CD14-positive monocyte (primary cell): ENCODE data around the gene TSSK6. TPM values are rescaled to one million over a fixed set of nuclear protein-coding genes. Genes with fewer than 3 reads are reported as not detected.
A peak's percentile ranks its signal among the peaks of the same experiment; 100 is the strongest.

Source experiments
- DNase-seq, 3 donors: peaks; one replicate each; pipeline ENCODE4 v3.0.0-alpha.2; 2011 to 2022
- H2AFZ ChIP-seq: 2 replicates; pipeline ENCODE4 v1.6.0; 2012; ENCODE audit warnings: mild to moderate bottlenecking, low read depth, low read length, inconsistent platforms; ENCODE audit not compliant: insufficient read depth, poor library complexity, severe bottlenecking
- H3K27ac ChIP-seq, 2 donors: 1 replicate in 1 of 2; 2 replicates in 1 of 2; pipeline ENCODE4 v1.5.1; 2012 to 2013; ENCODE audit warnings: low read length in 2 of 2, control low read depth in 1 of 2, inconsistent platforms in 1 of 2, low read depth in 1 of 2, mild to moderate bottlenecking in 1 of 2
- H3K27me3 ChIP-seq, 2 donors: one replicate each; pipeline versions ENCODE4 v1.6.0 to v1.6.1; 2011 to 2013; ENCODE audit warnings: low read length in 2 of 2; ENCODE audit not compliant: control insufficient read depth in 2 of 2, insufficient read depth in 2 of 2
- H3K36me3 ChIP-seq, 2 donors: replicated peaks in 1 of 2; 1 replicate in 1 of 2; 2 replicates in 1 of 2; pipeline versions ENCODE4 v1.5.1 to v1.6.1; 2012 to 2013; ENCODE audit warnings: low read length in 2 of 2, control low read depth in 1 of 2, inconsistent platforms in 1 of 2, mild to moderate bottlenecking in 1 of 2; ENCODE audit not compliant: insufficient read depth in 2 of 2, control insufficient read depth in 1 of 2
- H3K4me1 ChIP-seq, 2 donors: 1 replicate in 1 of 2; 2 replicates in 1 of 2; pipeline versions ENCODE4 v1.5.1 to v1.6.1; 2012 to 2013; ENCODE audit warnings: low read length in 2 of 2, control low read depth in 1 of 2, inconsistent platforms in 1 of 2, mild to moderate bottlenecking in 1 of 2, moderate library complexity in 1 of 2; ENCODE audit not compliant: insufficient read depth in 2 of 2, control insufficient read depth in 1 of 2
- H3K4me2 ChIP-seq: replicated peaks from 2 replicates; pipeline ENCODE3; 2012; ENCODE audit warnings: low read length, moderate library complexity, mild to moderate bottlenecking; ENCODE audit not compliant: poor library complexity, severe bottlenecking; ENCODE audit errors: extremely low read depth
- H3K4me3 ChIP-seq, 3 experiments: fragments of 200-600 bp in 1 of 3; sonication (generic) in 1 of 3; replicated peaks in 1 of 3; 1 replicate in 2 of 3; 2 replicates in 1 of 3; pipeline ENCODE4 v1.5.1; 2011 to 2013; ENCODE audit warnings: low read length in 3 of 3, mild to moderate bottlenecking in 3 of 3, control low read depth in 2 of 3, low read depth in 2 of 3, inconsistent platforms in 1 of 3, moderate library complexity in 1 of 3
- H3K79me2 ChIP-seq: 2 replicates; pipeline ENCODE4 v1.6.0; 2012; ENCODE audit warnings: mild to moderate bottlenecking, control low read depth, inconsistent platforms, low read length, moderate library complexity; ENCODE audit not compliant: insufficient read depth
- H3K9ac ChIP-seq: 2 replicates; pipeline ENCODE4 v1.6.0; 2017; ENCODE audit warnings: low read length, mild to moderate bottlenecking; ENCODE audit not compliant: insufficient read depth, poor library complexity, severe bottlenecking
- H3K9me3 ChIP-seq, 2 donors: replicated peaks in 1 of 2; 1 replicate in 1 of 2; 2 replicates in 1 of 2; pipeline versions ENCODE4 v1.5.1 to v1.6.1; 2012 to 2013; ENCODE audit warnings: low read length in 2 of 2, control low read depth in 1 of 2; ENCODE audit not compliant: control insufficient read depth in 1 of 2, insufficient read depth in 1 of 2
- H4K20me1 ChIP-seq: 2 replicates; pipeline ENCODE4 v1.6.0; 2012; ENCODE audit warnings: mild to moderate bottlenecking, low read length, control low read depth, moderate library complexity; ENCODE audit not compliant: insufficient read depth
- H3K27ac Mint-ChIP-seq, 7 donors: one replicate each; pipeline ENCODE4 v1.8.0; 2020; ENCODE audit warnings: mild to moderate bottlenecking in 7 of 7, mixed read lengths in 7 of 7, moderate library complexity in 6 of 7, inconsistent platforms in 2 of 7
- H3K27me3 Mint-ChIP-seq, 3 donors: one replicate each; pipeline ENCODE4 v1.8.0; 2021 to 2022; ENCODE audit warnings: low read depth in 3 of 3, mild to moderate bottlenecking in 3 of 3, mixed read lengths in 3 of 3, moderate library complexity in 3 of 3, inconsistent platforms in 1 of 3
- H3K36me3 Mint-ChIP-seq, 2 donors: one replicate each; pipeline ENCODE4 v1.8.0; 2020; ENCODE audit warnings: mixed read lengths in 2 of 2, inconsistent platforms in 1 of 2, mild to moderate bottlenecking in 1 of 2
- H3K4me1 Mint-ChIP-seq: one replicate; pipeline ENCODE4 v1.8.0; 2020; ENCODE audit warnings: mild to moderate bottlenecking, mixed read lengths
- H3K4me3 Mint-ChIP-seq, 2 donors: one replicate each; pipeline ENCODE4 v1.8.0; 2020; ENCODE audit warnings: mild to moderate bottlenecking in 2 of 2, mixed read lengths in 2 of 2, moderate library complexity in 1 of 2
- H3K9me3 Mint-ChIP-seq, 7 donors: one replicate each; pipeline ENCODE4 v1.8.0; 2020 to 2022; ENCODE audit warnings: mixed read lengths in 7 of 7, mild to moderate bottlenecking in 6 of 7, moderate library complexity in 6 of 7, inconsistent platforms in 2 of 7
- WGBS: methylation state at CpG from one replicate; pipeline ENCODE4 v1.1.5; 2013; ENCODE audit warnings: missing lambda C conversion rate; ENCODE audit not compliant: insufficient coverage; 5-methylcytosine and 5-hydroxymethylcytosine counted together
- intact Hi-C, 2 donors: fragments of 100-400 bp; cut with micrococcal nuclease; formaldehyde crosslinking; loops; one replicate each; pipeline versions ENCODE4 v1.15.0 to v1.15.1; 2023
- polyA plus RNA-seq, 3 donors: library from polyadenylated mRNA; depleted of rRNA in 1 of 3; unstranded in 2 of 3; stranded (reverse) in 1 of 3; fragments of 300-500 nt in 2 of 3; fragments of >200 nt in 1 of 3; fragmentation: Illumina TruSeq in 2 of 3; gene quantifications; 1 replicate in 2 of 3; 2 replicates in 1 of 3; pipeline ENCODE4 v1.2.3, GENCODE V29; 2012 to 2021
- TF ChIP-seq, protein P1 (sequence below): fragments of 200-600 bp; IDR thresholded peaks from one replicate; pipeline ENCODE4 v1.8.0; 2022; ENCODE audit warnings: antibody characterized with exemption, mild to moderate bottlenecking

TSSK6 gene
- polyA plus RNA-seq, 3 donors: 0.27 to 0.80 TPM; not detected in 1

DNA sequence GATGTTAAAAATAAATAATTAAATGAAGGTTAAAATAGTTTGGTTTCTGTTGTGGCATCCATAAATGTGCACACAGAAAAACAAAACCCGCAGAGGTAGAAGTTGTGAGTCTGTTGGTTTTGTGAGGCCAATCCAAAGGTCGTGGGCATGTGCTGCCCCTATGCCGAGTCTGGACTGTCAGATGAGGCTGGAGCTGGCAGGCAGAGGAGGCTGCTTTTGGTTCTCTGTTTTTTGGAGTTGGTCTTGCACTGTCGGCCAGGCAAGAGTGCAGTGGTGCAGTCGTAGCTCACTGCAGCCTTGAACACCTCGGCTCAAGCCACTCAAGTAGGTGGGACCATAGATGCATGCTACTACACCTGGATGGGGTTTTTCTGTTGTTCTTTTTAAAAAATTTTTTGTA, 43.7 kb downstream of the TSSK6 start:
- H3K9ac ChIP-seq: no peak overlapping the region
- no peak overlapping the region for H3K4me3 ChIP-seq
- WGBS: 97% methylated on average over 6 of the region's 6 CpGs

DNA sequence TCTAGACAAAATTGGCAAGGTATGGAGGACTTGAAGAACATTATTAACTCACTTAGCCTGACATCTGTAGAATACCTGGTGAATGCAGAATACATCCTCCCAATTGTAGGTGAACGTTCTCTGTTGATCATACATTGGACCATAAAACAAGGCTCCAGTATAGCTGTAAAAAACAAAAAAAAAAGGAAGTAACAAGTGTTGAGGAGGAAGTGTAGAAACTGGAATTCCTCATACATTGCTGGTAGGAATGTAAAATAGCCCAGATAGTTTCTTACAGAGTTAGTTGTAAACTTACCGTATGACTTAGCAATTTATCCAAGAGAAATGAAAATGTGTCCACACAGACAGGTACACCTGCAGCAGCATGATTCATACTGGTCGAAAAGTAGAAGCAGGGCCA, 44.8 kb downstream of the TSSK6 start:
- Mint-ChIP-seq H3K4me3 (no peak overlapping the region), H3K4me1 (peaks cover 29% of the 10 kb centered on the region), H3K27me3 (no peaks in the 10 kb centered on the region), H3K27ac (peak overlapping the region; percentile 66 to 90 (median 83)), H3K36me3 (peaks cover 56 to 65% of the 10 kb centered on the region in 2 donors), H3K9me3 (peaks cover 27 to 43% (median 33%) of the 10 kb centered on the region in 7 donors)
- DNase-seq: peak in 2 of 3 donors; percentile 44 to 63
- Histone ChIP-seq H3K9ac (no peak overlapping the region), H3K4me2 (peak overlapping the region; percentile 4), H3K27ac (peak overlapping the region; percentile 61 to 77), H3K9me3 (peaks cover 33 to 37% of the 10 kb centered on the region in 2 donors), H3K4me3 (peak overlapping the region in 1 of 3 experiments; percentile 29), H2AFZ (no peak overlapping the region), H3K79me2 (peaks cover 77% of the 10 kb centered on the region), H3K27me3 (no peaks in the 10 kb centered on the region), H3K36me3 (peaks cover 27 to 66% of the 10 kb centered on the region in 2 donors), H3K4me1 (peaks cover 17 to 22% of the 10 kb centered on the region in 2 donors), H4K20me1 (peaks cover 23% of the 10 kb centered on the region)
- 14% methylated on average over 2 of the region's 3 CpGs for WGBS
- intact Hi-C loops: no loop called here
- TF ChIP-seq, protein P1, sequence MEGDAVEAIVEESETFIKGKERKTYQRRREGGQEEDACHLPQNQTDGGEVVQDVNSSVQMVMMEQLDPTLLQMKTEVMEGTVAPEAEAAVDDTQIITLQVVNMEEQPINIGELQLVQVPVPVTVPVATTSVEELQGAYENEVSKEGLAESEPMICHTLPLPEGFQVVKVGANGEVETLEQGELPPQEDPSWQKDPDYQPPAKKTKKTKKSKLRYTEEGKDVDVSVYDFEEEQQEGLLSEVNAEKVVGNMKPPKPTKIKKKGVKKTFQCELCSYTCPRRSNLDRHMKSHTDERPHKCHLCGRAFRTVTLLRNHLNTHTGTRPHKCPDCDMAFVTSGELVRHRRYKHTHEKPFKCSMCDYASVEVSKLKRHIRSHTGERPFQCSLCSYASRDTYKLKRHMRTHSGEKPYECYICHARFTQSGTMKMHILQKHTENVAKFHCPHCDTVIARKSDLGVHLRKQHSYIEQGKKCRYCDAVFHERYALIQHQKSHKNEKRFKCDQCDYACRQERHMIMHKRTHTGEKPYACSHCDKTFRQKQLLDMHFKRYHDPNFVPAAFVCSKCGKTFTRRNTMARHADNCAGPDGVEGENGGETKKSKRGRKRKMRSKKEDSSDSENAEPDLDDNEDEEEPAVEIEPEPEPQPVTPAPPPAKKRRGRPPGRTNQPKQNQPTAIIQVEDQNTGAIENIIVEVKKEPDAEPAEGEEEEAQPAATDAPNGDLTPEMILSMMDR: no peak

More for the DNA sequence above, 43.7 kb downstream of the TSSK6 start:
- Histone ChIP-seq H3K27ac (peak overlapping the region in 1 of 2 donors; percentile 77), H2AFZ (no peak overlapping the region), H3K4me2 (no peak overlapping the region), H3K27me3 (no peaks in the 10 kb centered on the region), H4K20me1 (peaks cover 32% of the 10 kb centered on the region), H3K9me3 (peaks cover 26% of the 10 kb centered on the region in 2 donors), H3K36me3 (peaks cover 17 to 60% of the 10 kb centered on the region in 2 donors), H3K4me1 (peaks cover 19 to 22% of the 10 kb centered on the region in 2 donors), H3K79me2 (peaks cover 77% of the 10 kb centered on the region)
- Mint-ChIP-seq H3K9me3 (peaks cover 20 to 33% (median 26%) of the 10 kb centered on the region in 7 donors), H3K27ac (peak overlapping the region in 2 of 7 donors; percentile 48 to 49), H3K4me3 (no peak overlapping the region), H3K27me3 (no peaks in the 10 kb centered on the region), H3K4me1 (peaks cover 37% of the 10 kb centered on the region), H3K36me3 (peaks cover 50 to 58% of the 10 kb centered on the region in 2 donors)
- intact Hi-C loops: no loop called here
- TF ChIP-seq, protein P1: no peak
- no peak for DNase-seq
